ENCODE results near the gene VIL1.

DNA sequence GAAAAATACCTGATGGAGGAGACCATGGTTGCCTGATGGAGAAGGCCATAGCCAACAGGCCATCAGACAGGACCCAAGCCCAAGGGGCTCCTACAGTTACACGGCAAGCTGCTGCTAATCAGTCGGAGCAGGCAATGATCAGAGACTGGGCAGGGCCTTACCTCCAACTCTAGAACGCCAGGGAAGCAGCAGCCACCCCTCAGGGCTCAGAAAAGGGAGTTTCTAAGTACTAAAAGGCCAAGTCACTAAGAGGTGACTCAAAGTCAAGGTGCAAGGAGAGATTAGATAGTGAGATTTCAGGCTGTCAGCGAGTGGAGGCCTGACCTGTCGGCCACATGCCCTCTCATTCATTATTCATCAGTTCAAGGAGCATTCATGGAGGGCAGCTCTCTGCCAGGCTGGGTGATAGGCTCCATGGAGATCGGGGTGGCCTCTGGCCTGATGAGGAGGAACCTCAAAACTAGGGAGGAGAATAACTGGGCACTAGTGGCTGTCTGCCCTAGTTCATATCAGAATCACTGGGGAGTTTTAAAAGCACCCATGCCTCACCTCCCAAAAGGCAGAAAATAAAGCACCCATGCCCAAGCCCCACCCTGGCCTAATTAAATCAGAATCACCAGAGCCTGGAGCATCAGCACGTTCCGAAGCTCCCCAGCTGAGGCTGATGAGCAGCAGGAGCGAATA is 3.6 kb downstream of the VIL1 start:
- TF ChIP-seq, protein P1, sequence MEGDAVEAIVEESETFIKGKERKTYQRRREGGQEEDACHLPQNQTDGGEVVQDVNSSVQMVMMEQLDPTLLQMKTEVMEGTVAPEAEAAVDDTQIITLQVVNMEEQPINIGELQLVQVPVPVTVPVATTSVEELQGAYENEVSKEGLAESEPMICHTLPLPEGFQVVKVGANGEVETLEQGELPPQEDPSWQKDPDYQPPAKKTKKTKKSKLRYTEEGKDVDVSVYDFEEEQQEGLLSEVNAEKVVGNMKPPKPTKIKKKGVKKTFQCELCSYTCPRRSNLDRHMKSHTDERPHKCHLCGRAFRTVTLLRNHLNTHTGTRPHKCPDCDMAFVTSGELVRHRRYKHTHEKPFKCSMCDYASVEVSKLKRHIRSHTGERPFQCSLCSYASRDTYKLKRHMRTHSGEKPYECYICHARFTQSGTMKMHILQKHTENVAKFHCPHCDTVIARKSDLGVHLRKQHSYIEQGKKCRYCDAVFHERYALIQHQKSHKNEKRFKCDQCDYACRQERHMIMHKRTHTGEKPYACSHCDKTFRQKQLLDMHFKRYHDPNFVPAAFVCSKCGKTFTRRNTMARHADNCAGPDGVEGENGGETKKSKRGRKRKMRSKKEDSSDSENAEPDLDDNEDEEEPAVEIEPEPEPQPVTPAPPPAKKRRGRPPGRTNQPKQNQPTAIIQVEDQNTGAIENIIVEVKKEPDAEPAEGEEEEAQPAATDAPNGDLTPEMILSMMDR (conservative IDR thresholded peaks at IDR 0.05): no peak
- TF ChIP-seq EZH2 (IDR thresholded peaks at IDR 0.05; ENCODE audit: low read depth): no peak
